ENCODE measurements around the gene RASSF4. TPM values are rescaled to one million over a fixed set of nuclear protein-coding genes. Genes with fewer than 3 reads are reported as not detected.
A peak's percentile ranks its signal among the peaks of the same experiment; 100 is the strongest.

The RASSF4 gene
- total RNA-seq, 1 experiment from 2014 or later: 11.5 TPM

DNA sequence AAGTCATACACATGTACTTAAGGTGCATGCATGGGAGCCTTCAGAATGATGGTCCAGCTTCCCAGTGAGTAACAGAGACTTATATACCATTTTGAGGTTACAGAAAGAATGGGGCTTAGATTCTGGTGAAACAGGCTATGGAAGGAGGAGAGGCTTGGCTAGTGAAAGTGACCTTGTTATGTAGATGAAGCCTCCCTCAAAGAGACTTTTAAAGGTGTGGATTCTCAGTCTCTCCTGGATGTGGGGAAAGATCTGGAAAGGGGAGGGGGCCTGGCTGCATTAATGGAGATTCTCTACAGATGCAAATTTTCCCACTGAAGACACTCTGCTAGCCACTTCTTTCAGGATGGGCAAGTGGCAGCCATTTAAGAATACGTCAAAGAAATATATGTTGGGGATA lies 5.5 kb downstream of the RASSF4 start:
- no peak overlapping the region for H2BK15ac ChIP-seq (ENCODE audit: low read depth, low read length)
- Mint-ChIP-seq H3K36me3 (ENCODE audit: insufficient read depth in 1 of 3, low read depth in 3 of 3) (peaks cover 0 to 10% (median 2%) of the 10 kb centered on the region in 3 experiments; a peak in 4 of 7 replicates), H3K4me3 (no peak overlapping the region), H3K4me1 (peaks cover 69 to 70% of the 10 kb centered on the region in 2 experiments), H3K9me3 (no peaks in the 10 kb centered on the region; a peak in 1 of 5 replicates), H3K27ac (peak overlapping the region in 2 of 3 experiments; percentile 57 to 77; a peak in 3 of 7 replicates), H3K27me3 (ENCODE audit: low read depth) (peaks cover 12% of the 10 kb centered on the region)
- H3K9me3 ChIP-seq (ENCODE audit: control insufficient read depth, low read depth, low read length): no peaks in the 10 kb centered on the region
- H3K23ac ChIP-seq (ENCODE audit: insufficient read length, low read depth, low read length): no peak overlapping the region
- no peak overlapping the region for H2BK20ac ChIP-seq (ENCODE audit: low read depth, low read length, poor library complexity, severe bottlenecking)
- no peaks in the 10 kb centered on the region for H3K79me2 ChIP-seq (ENCODE audit: insufficient read depth, low read length)
- H4K5ac ChIP-seq (ENCODE audit: insufficient read length, low read depth, low read length): no peak overlapping the region
- H3K27me3 ChIP-seq (ENCODE audit: insufficient read depth, low read length): no peaks in the 10 kb centered on the region
- H4K91ac ChIP-seq (ENCODE audit: insufficient read length, low read depth, low read length): no peak overlapping the region
- no CpG with 5 or more reads among the region's 1 CpG for WGBS (ENCODE audit: extremely low coverage, insufficient read length, low lambda C conversion rate)
- H3K4me1 ChIP-seq (ENCODE audit: insufficient read depth, low read length): peaks cover 23% of the 10 kb centered on the region
- no peak overlapping the region for H4K8ac ChIP-seq (replicated peaks; ENCODE audit: insufficient read length, low read depth, low read length)
- peak; percentile 26 for DNase-seq
- H3T11ph ChIP-seq (ENCODE audit: low read length): no peak overlapping the region
- H3K4me2 ChIP-seq (ENCODE audit: insufficient read depth, insufficient read length, low read length): no peak overlapping the region
- H3K56ac ChIP-seq (ENCODE audit: insufficient read length, low read depth, low read length): no peak overlapping the region
- no peaks in the 10 kb centered on the region for H3K79me1 ChIP-seq (ENCODE audit: insufficient read depth, low read depth, low read length, poor library complexity, severe bottlenecking)
- no peak overlapping the region for H2BK120ac ChIP-seq (ENCODE audit: low read depth, low read length, poor library complexity, severe bottlenecking)
- H3K27ac ChIP-seq (ENCODE audit: insufficient read length, low read depth, low read length): no peak overlapping the region
- H3K4ac ChIP-seq (ENCODE audit: low read depth, low read length): no peak overlapping the region
- H4K20me1 ChIP-seq (ENCODE audit: control insufficient read depth, insufficient read depth, insufficient read length): no peaks in the 10 kb centered on the region
- no peaks in the 10 kb centered on the region for H3K23me2 ChIP-seq (ENCODE audit: insufficient read length, low read depth, low read length, poor library complexity, severe bottlenecking)
- TF ChIP-seq, protein P1, sequence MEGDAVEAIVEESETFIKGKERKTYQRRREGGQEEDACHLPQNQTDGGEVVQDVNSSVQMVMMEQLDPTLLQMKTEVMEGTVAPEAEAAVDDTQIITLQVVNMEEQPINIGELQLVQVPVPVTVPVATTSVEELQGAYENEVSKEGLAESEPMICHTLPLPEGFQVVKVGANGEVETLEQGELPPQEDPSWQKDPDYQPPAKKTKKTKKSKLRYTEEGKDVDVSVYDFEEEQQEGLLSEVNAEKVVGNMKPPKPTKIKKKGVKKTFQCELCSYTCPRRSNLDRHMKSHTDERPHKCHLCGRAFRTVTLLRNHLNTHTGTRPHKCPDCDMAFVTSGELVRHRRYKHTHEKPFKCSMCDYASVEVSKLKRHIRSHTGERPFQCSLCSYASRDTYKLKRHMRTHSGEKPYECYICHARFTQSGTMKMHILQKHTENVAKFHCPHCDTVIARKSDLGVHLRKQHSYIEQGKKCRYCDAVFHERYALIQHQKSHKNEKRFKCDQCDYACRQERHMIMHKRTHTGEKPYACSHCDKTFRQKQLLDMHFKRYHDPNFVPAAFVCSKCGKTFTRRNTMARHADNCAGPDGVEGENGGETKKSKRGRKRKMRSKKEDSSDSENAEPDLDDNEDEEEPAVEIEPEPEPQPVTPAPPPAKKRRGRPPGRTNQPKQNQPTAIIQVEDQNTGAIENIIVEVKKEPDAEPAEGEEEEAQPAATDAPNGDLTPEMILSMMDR (conservative IDR thresholded peaks at IDR 0.05): no peak
- H2BK12ac ChIP-seq (ENCODE audit: insufficient read length, low read depth, low read length): no peak overlapping the region
- no peak overlapping the region for H2AK5ac ChIP-seq (ENCODE audit: insufficient read length, low read length)
- H2BK5ac ChIP-seq (ENCODE audit: insufficient read length, low read length): no peak overlapping the region
- no peak overlapping the region for H3K14ac ChIP-seq (ENCODE audit: insufficient read depth, low read length)
- no peak overlapping the region for H3K9ac ChIP-seq (ENCODE audit: extremely low read depth, insufficient read length, low read length)
- no peak overlapping the region for H2AFZ ChIP-seq (ENCODE audit: low read length)
- H3K18ac ChIP-seq (ENCODE audit: insufficient read length, low read depth, low read length): no peak overlapping the region
